ENCODE measurements around the gene TCFL5. TPM values are rescaled to one million over a fixed set of nuclear protein-coding genes. Genes with fewer than 3 reads are reported as not detected.

TCFL5 gene
- polyA plus RNA-seq (2013, experiment 1 of 2; ENCODE audit: insufficient read length) = 9.8 TPM
- 9.8 TPM for polyA plus RNA-seq (2013, experiment 2 of 2; ENCODE audit: insufficient read length)

DNA sequence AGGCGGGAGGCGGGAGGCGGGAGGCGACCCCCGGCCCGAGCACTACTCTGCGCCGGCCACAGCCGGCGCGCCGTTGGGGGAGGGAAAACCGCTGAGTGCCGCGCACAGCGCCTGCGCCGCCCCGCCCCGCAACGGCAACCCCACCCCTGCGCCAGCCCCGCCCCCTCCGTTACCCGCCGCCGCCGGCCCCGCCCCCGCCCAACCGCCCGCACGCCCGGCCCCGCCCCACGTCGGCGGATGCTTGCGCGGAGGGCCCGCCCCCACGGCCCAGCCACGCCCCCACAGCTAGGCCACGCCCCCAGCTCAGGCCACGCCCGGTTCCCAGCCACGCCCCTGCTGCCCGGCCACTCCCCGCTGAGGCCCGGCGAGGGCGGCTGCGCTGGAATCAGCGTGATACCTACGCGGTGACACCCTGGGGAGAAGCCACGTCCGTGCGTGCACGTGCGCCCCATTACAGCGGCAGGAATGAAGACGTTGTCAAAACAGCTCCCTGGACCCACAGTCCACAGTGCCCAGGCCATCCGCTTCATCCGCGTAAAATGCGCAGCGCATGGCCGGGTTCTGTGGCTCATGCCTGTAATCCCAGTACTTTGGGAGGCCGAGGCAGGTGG, at the start of gene TCFL5:
Gene TCFL5, minus strand, starts transcription at position 97 of the 611 bp plus-strand sequence. CDS start 152 bp downstream, outside the sequence.
- peak; percentile 86 for DNase-seq

DNA sequence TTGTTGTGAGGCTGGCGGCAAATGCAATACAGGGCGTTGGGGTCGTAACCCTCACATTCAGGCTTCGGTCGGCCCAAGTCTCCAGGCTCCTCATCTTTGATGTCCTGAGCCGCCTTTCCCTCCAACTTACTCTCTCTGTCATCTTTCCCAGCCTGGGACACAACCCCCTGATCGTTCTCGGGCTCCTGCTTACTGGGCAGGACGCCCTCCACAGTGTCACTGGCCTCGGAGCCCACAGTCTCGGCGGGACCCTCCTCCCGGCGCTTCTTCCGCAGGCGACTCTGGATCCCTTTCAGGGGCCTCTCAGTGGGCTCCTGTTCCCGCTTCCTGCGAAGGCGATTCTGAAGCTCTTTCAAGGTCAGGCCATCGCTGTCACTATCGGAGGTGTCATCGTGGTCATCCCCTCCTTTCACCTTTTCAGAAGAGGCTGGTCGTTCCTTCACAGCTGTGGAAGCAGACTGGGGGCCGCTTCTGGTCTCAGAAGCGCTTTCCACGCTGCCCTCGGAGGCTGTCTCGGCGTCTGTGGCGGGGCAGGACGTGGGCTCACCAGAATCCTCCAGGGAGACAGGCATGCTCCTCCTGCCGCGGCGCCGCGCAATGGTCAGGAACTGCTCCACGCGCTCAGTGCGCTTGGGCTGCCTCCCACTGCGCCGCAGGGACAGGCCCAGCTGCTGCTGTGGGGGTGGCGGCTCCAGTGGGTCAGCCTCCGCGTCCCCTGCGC, 49.3 kb upstream of the TCFL5 start:
- DNase-seq = no peak

DNA sequence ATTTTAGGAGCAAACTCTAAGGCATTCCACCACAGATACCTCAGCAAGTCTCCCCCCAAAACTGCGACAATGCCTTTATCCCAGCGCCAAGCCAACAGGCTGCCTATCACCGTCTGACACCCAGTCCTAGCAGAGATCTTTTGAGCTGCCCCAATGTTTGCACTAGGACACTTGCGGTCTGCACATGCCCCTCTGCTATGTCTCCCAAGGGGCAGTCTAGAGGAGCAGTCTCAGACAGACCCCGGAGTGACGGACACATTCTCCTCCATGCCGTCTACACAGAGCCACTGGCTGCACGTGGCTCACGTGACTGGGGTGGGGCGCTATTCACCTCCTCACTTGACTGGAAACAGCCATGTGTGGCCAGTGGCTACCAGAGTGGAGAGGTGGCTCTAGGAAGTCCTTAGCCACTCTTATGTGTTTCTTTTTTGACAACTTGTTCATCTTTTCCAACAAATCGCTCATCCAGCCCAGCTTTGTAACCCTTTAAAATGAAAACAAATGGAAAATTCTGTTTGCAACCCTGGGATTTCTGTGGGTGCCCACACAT, 48.7 kb upstream of the TCFL5 start:
- no peak for DNase-seq

DNA sequence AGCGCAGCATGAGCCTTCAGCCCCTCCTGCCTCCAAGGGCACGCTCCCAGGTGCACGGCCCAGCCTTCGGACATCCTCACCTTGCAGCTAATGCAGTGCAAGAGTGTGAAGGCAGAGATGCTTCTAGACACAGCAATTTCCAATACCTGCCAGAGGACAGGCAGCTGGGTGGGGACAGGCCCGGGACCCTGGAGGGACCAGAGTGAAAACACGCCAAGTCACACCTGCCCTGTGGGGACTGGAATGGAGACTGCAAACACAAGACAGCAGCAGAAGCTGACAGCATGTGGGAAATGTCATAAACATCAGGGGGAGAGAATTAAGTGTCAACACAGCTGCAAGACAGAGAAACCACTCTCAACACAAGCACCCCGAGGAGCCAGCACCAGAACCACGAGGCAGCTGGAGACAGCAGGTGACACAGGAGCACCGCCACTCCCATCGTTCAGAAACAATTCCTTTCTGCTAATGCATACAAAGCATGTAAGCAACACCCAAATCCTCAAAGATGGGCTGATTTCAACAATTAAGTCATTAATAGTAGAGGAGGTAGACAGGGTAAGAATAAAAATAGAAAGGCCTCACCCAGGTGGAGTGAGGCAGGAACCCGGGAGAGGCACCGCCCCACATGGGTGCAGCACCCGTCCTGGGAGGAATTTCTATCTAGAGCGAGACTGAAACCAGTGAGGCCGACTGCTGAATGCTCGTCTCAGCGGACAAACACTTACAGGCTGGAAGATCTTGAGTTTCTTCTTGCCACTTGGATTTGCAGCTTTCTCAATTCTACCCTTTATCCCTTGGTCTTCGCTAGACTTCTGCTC, 47.6 kb upstream of the TCFL5 start:
- no peak for DNase-seq

DNA sequence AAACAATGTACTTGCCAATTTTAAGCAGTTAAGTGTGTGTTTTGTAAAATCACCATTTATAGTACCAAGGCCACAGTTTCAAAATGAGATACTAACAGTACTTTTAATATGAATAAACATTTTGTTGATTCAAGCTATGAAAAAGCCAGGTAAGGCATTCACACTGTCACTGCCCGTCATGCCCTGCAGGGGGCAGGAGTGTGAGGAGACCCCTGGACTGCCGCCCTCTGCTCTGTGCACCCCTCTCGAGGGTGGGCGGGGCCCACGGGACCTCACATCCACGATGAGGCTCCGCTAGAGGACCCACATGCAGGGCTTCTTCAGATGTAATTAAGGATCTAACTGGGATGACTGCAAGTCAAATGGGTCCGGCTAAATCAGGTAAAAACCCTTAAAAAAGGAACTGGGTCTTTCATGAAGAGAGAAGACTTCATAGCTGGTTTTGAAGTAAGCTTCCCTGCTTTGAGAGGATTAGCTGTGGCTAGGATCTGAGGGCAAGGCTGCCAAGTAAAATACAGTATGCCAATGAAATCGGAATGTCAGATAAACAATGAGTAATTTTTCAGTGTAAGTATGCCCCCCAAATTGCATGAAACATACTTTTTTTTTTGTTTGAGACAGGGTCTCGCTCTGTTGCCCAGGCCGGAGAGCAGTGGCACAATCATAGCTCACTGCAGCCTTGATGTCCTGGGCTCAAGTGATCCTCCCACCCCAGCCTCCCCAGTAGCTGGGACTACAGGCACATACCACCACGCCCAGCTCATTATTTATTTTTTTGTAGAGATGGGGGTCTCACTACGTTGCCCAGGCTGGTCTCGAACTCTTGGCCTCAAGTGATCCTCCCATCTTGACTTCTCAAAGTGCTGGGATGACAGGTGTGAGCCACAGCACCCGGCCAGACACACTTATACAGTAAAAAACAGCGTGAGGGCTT, 46.0 kb upstream of the TCFL5 start:
- DNase-seq = peak; percentile 40

DNA sequence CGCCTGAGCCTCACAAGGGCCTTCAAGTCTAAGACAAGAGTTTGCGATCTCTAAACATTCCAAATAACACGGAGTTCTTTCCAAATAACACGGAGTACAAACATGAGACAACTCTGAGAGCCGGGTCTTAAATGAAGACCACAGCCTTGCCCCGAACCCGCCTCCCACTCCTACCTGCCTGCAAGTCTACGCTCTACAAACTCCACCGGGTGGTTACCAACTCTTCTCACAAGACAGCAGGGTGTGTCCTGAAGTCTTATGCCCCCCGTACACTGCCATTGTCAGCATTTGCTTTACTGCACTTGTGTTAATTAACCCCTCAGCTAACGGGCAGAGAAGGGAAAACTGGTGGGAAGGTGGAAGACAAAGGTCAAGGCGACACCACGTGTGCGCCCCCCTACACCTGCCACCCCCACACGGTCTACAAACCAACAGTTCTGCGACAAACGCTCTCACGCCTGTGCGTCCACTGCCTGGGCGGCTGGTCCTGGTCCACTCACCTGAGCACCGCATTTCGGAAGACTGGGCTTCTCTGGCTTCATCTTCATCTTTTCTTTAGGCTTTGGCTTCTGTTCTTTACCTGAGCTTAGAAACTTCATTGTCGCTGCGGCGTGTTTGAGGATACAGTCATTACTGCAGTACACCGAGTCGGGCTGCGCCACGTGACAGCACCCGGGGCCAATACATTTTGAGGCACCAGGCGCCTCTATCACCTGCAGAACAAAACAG, 45.2 kb upstream of the TCFL5 start:
- no peak for DNase-seq

DNA sequence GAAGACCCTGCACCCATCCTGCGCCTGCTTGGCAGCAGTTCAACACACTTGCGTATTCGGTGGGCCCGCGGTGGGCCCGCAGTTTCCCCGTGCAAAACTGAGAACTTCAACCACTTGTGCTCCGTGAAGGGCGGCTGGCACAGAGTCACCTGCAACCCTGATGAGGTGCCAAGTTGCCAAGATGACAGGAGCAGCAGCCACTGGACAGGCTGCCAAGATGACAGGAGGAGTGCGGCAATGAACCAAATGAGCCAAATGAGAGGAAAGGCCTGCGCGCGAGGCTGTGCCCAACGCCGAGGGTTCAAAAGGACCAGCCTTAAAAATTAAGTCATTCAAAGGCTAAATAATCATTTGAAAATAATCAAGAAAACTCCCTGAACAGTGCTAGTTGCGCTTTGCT, 44.6 kb upstream of the TCFL5 start:
- DNase-seq = no peak

DNA sequence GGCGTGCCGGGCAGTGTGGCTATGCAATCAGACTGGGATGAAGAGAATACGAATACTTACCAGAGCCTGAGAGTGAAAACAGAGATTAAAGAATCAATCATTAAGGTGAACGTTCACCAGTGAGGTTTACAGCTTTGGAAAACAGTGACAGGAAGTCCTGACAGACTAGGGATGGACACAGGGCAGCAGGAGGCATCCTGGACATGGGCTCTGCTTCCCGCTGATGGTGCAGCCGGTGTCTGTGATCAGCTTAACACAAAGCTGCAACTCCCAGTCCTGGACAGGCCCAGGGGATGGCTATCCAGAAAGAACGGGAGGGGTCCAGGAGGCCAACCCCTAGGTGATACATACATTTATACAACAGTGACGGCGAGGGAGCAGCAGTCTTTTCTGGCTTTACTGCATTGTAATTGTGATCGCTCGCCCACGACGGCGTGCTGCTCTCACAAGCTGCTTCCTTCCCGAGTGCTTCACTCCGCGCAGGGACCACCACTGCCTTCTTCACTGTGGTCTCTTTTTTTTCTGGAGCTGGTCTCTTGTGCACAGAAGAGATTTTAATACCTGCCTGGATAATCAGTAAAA, 44.0 kb upstream of the TCFL5 start:
- DNase-seq = no peak

DNA sequence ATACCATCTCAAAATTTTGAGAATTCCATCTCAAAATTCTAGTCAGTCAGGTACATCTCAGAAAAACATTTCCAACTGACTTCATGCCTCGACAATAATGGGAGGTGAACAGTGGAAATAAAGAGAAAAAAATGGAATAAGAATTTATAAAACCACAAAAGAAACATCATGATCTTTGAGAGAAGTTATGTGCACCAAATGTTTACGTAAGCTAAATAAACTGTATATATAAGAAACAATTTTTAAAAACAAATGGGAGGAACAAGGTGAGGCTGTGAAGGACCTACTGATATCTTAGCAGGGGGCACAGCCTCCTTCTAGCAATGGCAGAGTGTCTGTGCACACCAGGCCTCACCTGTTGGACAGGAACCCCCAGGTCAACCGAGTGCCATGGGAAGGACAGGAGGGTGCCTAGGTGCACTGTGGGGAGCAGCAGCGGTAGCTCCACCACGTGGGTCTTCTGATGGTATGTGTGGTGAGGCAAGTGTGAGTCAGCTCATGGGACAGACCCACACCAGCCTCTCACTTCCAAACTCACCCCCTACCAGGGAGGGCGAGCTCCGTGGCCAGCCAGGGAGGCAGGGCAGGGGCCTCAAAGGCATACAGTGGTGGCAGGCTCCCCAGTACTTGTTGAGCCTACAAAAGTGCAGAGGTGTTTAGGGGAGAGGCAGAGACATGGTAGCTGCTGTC, 41.4 kb upstream of the TCFL5 start:
- DNase-seq = peak; percentile 36

DNA sequence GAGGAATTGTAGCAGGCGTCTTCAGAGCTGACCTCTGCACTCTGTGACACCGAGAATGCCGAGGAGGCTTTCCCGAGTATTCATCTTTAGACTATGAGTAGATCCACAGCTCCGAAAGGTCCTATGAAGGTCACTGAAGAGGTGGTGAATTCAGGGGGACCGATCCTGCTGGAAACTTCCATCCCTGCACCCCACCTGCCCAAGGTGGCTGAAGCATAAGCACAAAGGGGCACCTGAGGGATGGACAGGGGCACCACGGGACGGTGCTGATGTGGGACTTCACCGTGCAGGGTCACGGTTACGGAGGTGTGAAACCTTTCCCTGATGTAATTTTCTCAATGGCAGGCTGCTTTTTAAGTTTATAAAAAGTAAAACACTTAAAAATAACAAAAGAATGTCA, 40.3 kb upstream of the TCFL5 start:
- no peak for DNase-seq

DNA sequence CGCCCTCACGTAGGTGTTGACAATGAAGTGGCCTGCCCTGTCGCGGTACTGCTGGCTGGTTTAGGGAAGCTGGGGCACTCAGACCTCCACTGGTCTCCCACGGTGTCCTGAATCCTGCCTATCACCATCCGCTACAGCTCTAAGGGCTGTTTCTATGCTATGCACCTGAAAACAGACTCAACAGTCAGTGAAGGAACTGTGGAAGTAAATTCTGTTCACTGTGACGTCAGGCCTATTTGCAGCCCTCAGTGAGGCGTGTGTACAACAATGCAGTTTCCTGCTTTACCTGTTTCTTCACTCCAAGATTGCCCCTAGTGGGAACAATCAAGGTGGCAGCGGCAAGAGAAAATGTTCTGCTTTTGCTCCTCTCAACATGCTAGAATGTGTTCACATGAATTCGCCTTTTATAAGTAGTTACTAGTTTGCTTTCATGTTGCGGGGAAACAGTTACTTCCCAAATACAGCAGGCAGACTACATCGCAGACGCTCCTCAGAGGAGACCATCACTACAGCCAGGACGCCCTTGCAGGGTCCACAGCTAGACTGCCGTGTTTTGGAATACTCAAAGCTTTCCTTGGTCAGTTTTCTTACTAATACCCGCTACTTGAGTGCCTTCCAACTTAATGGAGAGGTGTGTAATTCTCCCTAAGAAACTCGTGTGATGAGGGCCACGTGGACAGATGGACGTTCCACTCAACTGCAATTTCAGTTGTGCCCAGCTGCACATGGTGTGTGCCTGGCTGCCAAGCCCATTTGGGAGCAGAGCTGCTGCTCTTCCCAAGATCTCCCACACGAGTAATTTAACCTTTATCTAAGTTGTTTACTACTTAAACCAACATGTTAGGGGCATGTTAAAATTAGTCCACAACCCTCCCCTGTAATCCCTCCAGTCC, 39.3 kb upstream of the TCFL5 start:
- no peak for DNase-seq

DNA sequence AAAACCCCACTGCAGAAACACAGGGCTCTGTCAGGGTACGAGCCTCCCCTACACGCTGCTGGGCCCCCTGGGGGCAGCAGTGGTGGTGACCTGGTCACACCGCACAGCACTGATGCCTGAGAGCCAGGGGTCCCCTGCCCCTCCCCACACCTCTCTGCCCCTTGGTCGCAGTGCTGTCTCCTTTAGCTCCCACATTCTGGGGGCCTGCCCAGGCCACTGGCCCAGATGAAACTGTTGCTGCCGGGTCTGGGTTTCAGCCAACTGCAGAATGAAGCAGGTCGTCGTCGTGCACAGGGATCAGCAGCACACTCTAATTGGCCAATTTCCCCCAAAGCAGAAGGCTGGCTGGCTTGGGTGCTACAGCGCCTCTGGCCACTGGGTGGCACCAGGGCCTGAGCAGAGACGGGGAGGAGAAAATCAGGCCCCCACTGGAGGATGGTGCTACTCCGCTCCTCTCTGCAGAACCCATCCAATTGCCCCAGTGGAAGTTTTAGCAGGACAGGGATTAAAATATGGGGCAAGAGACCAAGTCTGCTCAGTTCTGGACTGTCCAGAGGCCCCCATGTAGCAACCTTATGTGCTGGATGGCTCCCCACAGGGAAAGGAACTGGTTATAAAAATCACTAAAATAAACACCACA, 38.5 kb upstream of the TCFL5 start:
- DNase-seq = peak; percentile 67

DNA sequence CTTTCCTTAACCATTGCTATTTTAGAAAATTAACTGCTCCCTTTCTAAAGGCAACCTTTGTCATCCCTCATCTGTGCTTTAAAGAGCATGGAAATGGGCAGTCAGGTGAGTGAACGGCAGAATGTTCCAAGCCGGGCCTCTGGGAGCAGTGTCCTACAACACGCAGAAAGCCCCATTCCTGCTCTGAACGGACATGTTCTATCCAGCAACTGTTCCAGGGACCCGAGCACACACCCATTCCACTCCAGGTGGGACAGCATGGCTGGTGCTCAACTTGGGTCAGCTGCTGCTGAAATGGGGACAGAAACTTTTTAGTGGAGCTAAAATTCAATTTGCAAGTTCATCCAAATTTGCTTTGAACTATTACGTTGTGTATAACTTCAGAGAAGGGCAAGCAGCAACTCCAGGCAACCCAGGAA, 38.0 kb upstream of the TCFL5 start:
- DNase-seq = no peak

DNA sequence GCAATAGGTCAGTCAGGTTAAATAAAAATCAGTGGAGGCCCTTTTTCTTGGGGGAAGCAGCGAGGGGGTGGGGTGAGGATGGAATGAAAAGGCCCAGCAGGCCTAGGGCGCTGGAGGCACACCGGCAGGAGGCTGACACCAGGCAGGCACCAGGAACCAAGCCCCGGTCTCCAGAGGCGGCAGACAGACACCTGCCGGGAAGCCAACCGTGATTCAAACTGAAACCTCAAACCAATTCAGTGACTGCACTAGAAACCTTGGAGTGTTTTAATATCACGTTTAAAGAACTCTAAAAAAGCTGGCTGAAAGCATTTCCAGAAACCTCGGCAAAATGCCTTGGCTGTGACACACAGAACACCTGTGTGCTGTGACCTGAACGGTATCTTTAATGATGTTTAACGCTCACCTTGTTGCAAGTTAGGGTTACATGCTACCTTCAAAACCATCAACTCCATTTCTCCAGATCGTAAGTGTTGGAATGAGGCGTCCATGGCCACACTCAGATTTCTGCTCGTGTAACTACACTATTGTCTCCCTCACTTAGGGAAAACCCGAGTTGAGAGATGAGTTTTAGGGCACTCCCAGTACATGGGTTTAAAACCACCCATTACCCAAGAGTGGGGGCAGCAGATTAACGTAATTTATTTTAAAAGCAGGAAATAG, 37.5 kb upstream of the TCFL5 start:
- DNase-seq = no peak

DNA sequence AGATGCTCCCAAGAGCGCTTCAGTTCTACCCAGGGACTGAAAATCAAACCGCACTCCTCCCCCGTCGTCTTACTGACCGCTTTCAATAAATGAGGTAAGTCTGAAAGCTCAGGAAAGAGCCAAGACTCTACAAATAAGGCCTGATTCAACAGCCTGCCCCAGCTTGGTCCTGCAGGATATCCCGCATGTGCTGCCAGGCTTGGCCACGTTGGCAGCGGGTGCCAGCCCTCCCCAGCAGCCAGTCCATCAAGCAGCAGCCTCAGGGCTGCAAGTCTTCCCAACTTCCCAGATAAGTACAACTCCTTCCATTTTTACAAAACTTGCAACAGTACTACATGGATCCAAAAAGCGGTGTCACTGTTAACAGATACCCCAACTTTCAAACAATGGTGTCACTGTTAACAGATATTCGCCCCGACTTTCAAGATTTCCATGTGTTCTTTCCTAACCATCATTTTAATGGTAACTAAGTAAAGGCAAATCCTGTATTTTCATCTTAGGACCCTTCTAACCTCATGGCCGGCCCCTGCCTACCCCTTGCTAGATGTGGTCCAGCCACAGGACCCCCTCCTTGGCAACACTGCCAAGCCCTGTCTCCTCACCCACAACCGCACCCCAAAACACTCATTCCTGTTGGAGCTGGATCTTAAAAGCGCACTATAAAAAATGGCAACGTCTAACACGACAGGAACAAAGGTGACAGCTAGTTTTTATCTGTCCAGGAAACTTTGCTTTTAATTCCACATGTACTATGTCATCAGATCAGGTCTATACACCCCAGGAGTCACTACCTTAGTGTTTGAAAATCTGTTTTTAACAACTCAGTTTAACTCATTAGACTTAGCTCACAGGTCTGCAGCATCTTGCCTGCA, 36.7 kb upstream of the TCFL5 start:
- DNase-seq = no peak

DNA sequence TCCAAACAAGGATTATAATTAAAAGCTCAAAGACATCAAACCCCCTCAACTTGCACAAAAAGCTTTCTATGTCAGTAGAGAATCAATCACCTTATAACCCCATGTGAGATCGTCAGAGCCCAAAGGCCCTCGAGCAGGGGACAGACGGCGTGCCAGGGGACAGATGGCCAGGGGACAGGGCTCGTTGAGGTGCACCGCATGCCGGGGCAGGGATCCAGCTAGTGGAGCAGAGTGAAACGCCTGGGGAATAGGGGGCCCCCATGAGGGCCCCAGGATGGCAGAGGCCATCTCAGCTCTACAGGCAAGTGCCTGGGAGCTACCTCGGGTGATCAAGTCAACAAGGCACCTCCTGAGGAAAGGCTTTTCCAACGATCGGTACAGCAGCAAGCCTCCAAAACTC, 36.0 kb upstream of the TCFL5 start:
- DNase-seq = no peak

DNA sequence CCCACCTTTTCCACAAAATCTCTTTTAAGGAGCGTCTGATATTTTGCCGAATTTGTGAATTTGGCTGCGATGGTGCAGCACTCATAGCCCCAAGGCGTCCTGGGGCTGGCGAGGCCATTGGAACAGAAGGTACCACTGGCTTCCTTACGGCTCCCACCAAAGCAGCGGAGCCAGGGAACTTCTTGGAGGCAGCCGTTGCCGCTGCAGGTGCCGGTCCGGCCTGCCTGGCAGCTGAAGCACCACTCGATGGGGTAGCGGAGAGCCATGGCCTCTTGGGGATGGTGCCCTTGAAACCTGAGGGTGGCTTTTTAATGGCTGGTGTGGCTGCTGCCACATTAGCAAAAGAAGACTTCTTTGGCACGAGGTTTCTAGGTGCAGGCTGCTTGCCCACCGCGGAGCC, 34.9 kb upstream of the TCFL5 start:
- no peak for DNase-seq
